Parathyroid adenoma (tissue), 2 donors: ENCODE measurements around the gene SMAD7.

Experiments used
- H2AFZ ChIP-seq: fragments of 300-600 bp; sonication (generic); one replicate; pipeline ENCODE4 v1.7.0; 2017; ENCODE audit warnings: antibody characterized with exemption, mild to moderate bottlenecking
- H3K27ac ChIP-seq: fragments of 300-600 bp; sonication (generic); one replicate; pipeline ENCODE4 v1.7.0; 2017
- H3K27me3 ChIP-seq: fragments of 300-600 bp; sonication (generic); one replicate; pipeline ENCODE4 v1.7.0; 2017; ENCODE audit warnings: low read length; ENCODE audit not compliant: control insufficient read depth, insufficient read depth
- H3K36me3 ChIP-seq: fragments of 300-600 bp; sonication (generic); one replicate; pipeline ENCODE4 v1.7.0; 2017; ENCODE audit warnings: low read length; ENCODE audit not compliant: control insufficient read depth, insufficient read depth
- H3K4me1 ChIP-seq: fragments of 300-600 bp; sonication (generic); one replicate; pipeline ENCODE4 v1.7.0; 2017; ENCODE audit warnings: control low read depth
- H3K4me2 ChIP-seq: fragments of 300-600 bp; sonication (generic); one replicate; pipeline ENCODE4 v1.7.0; 2017; ENCODE audit warnings: low read length
- H3K4me3 ChIP-seq: fragments of 300-600 bp; sonication (generic); one replicate; pipeline ENCODE4 v1.7.0; 2017; ENCODE audit warnings: low read depth, low read length
- H3K79me2 ChIP-seq: fragments of 300-600 bp; sonication (generic); one replicate; pipeline ENCODE4 v1.7.0; 2017; ENCODE audit warnings: control low read depth
- H3K9ac ChIP-seq: fragments of 300-600 bp; sonication (generic); one replicate; pipeline ENCODE4 v1.7.0; 2017; ENCODE audit warnings: mild to moderate bottlenecking
- H3K9me3 ChIP-seq: fragments of 300-600 bp; sonication (generic); one replicate; pipeline ENCODE4 v1.7.0; 2017; ENCODE audit warnings: low read length; ENCODE audit not compliant: control insufficient read depth
- CTCF ChIP-seq: fragments of 300-600 bp; sonication (generic); IDR thresholded peaks from one replicate; pipeline ENCODE4 v1.7.0; 2017; ENCODE audit warnings: antibody characterized with exemption, mild to moderate bottlenecking
- donor health status: primary hyperparathyroidism.

Gene SMAD7

GRCh38 chr18:48933578-48934414, 17.0 kb downstream of the SMAD7 start:
- H3K9ac ChIP-seq: no peak overlapping the region
- H3K9me3 ChIP-seq: no peaks in the 10 kb centered on the region
- peaks cover 48% of the 10 kb centered on the region for H3K4me1 ChIP-seq
- no peak overlapping the region for H3K4me2 ChIP-seq
- H3K79me2 ChIP-seq: peaks cover 63% of the 10 kb centered on the region
- TF ChIP-seq CTCF: no peak
- no peak overlapping the region for H3K27ac ChIP-seq
- no peak overlapping the region for H3K4me3 ChIP-seq
- no peaks in the 10 kb centered on the region for H3K36me3 ChIP-seq
- H2AFZ ChIP-seq: no peak overlapping the region
- H3K27me3 ChIP-seq: no peaks in the 10 kb centered on the region

GRCh38 chr18:48932822-48933510, 17.8 kb downstream of the SMAD7 start:
- no peaks in the 10 kb centered on the region for H3K36me3 ChIP-seq
- H3K9ac ChIP-seq: no peak overlapping the region
- no peaks in the 10 kb centered on the region for H3K27me3 ChIP-seq
- H2AFZ ChIP-seq: no peak overlapping the region
- TF ChIP-seq CTCF: no peak
- peak overlapping the region; percentile 22 for H3K27ac ChIP-seq
- peaks cover 46% of the 10 kb centered on the region for H3K4me1 ChIP-seq
- no peaks in the 10 kb centered on the region for H3K9me3 ChIP-seq
- H3K4me3 ChIP-seq: no peak overlapping the region
- H3K79me2 ChIP-seq: peaks cover 57% of the 10 kb centered on the region
- H3K4me2 ChIP-seq: peak overlapping the region; percentile 16

- no peak overlapping the region for H3K9ac ChIP-seq
- H3K4me1 ChIP-seq: peaks cover 43% of the 10 kb centered on the region
- H3K9me3 ChIP-seq: no peaks in the 10 kb centered on the region
These were observed 18.3 kb downstream of the SMAD7 start for GRCh38 chr18:48932462-48932818.

GRCh38 chr18:48931680-48932461, 18.9 kb downstream of the SMAD7 start:
- Histone ChIP-seq H3K27me3 (no peaks in the 10 kb centered on the region), H3K9me3 (no peaks in the 10 kb centered on the region), H3K9ac (no peak overlapping the region), H3K4me2 (peak overlapping the region; percentile 16), H3K27ac (peak overlapping the region; percentile 22), H3K4me1 (peaks cover 45% of the 10 kb centered on the region), H3K36me3 (no peaks in the 10 kb centered on the region), H3K4me3 (no peak overlapping the region), H2AFZ (no peak overlapping the region), H3K79me2 (peaks cover 60% of the 10 kb centered on the region)
- no peak for TF ChIP-seq CTCF

More at GRCh38 chr18:48932462-48932818, 18.3 kb downstream of the SMAD7 start:
- no peak overlapping the region for H2AFZ ChIP-seq
- no peaks in the 10 kb centered on the region for H3K36me3 ChIP-seq
- H3K27ac ChIP-seq: peak overlapping the region; percentile 22
- peaks cover 57% of the 10 kb centered on the region for H3K79me2 ChIP-seq
- H3K4me3 ChIP-seq: no peak overlapping the region
- no peak for TF ChIP-seq CTCF
- H3K4me2 ChIP-seq: peak overlapping the region; percentile 16
- no peaks in the 10 kb centered on the region for H3K27me3 ChIP-seq
